HTERT RPE-1 (cell line): Measurements from ENCODE around the gene USHBP1.

Source experiments
- in situ Hi-C: fragments of 300-500 bp; cut with MboI; formaldehyde crosslinking; loops from 4 replicates; pipeline ENCODE4 v1.14.3; 2020; ENCODE audit warnings: low sequenced_read_pairs

USHBP1 gene, protein sequence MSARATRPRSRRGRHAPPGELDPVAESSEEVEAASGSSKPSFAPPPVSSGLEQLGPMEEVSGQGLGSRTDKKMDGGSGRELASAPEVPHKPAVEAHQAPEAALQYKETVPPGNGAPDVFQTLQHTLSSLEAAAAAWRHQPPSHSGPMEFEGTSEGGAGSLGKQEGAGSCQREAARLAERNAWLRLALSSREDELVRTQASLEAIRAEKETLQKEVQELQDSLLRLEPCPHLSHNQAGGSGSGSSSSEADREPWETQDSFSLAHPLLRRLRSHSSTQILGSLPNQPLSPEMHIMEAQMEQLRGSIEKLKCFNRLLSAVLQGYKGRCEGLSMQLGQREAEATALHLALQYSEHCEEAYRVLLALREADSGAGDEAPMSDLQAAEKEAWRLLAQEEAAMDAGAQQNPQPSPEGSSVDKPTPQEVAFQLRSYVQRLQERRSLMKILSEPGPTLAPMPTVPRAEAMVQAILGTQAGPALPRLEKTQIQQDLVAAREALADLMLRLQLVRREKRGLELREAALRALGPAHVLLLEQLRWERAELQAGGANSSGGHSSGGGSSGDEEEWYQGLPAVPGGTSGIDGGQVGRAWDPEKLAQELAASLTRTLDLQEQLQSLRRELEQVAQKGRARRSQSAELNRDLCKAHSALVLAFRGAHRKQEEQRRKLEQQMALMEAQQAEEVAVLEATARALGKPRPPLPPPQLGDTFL

DNA sequence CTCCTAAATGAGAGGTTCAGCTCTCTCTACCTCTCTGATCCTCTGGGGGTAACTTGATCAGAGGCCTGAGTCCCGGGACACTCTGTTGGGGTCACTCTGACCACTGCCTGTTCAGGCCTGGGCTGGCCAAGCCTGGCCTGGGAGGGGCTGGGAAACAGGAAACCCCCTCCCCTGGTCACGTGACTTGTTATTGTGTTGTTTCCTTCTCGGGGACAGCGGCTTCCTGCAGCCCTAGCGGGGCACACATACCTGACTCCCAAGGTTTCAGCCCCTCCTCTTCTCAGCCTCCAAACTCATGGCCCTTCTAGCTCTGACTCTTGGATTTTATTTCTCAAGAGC is at the start of gene USHBP1:
Gene USHBP1, minus strand, starts transcription at position 105 of the 339 bp plus-strand sequence. CDS start 446 bp downstream, outside the sequence.
- in situ Hi-C loops, result no loop called here

DNA sequence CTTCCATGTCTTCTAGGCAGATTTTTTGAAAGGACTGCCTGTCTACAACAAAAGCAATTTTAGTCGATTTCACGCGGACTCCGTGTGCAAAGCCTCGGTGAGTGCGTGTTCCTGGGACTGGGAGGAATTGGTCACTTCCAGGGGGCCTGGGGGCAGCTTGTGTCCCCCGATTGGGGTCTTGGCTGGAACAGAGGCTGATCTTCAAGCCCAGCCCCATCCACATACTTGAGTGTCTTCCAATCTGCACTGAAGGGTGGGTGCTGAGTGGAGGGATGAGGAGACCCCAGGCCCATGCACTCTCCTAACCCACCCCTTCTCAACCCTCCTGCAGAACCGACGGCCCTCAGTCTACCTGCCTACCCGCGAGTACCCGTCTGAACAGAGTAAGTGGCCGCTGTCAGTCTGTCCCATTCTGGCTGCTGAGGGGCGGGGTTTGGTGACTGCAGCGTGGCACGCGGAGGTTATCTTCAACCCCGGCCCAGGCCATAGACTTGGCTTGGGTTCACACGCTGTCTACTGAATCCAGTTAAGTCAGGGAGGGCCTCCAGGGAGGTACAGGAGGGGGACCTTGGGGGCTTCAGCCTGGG is 49.6 kb upstream of the USHBP1 start:
- in situ Hi-C loops, result no loop called here

DNA sequence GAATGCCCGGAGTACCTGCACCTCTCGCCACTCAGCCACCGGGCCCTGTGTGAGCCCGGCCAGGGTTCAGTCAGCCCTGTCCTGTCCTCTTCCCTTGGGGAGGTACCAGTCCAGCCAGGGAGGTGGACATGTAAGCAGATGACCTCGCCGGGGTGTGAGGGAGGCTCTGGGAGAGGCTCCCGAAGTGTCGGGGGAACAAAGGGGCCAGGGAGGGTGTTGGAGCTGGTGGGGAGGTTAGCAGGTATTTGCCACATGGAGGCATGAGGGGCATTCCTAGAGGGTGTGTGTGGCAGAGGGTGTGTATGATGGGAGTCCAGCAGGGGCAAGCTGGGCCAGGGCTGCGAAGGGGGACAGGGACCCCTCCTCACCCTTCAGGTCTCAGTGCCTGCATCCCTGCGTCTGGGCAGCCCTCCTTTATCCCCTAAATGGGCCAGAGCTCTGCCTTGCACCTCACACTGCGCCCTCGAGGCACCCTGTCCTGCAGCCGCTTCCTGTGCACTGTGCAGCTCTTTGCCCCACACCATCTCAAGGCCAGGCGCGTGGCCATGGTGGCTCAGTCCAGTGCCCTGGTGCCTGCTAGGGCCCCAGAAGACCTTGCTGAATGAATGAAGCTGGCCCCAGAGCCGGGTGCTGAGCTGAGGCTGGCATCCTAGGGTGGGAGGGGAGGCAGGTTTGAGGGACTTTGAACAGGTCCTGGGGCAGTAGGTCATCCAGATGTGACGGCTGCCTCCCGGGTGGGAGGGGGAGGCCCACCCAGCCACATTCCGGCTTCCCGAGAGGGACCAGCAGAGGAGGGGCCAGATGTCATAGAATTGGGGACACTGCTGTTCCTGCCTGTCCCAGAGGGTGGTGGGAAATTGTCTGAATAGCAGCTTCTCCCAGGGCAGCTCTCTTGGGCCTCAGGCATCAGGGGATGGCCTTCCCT is 47.9 kb upstream of the USHBP1 start:
- in situ Hi-C loops, result no loop called here

DNA sequence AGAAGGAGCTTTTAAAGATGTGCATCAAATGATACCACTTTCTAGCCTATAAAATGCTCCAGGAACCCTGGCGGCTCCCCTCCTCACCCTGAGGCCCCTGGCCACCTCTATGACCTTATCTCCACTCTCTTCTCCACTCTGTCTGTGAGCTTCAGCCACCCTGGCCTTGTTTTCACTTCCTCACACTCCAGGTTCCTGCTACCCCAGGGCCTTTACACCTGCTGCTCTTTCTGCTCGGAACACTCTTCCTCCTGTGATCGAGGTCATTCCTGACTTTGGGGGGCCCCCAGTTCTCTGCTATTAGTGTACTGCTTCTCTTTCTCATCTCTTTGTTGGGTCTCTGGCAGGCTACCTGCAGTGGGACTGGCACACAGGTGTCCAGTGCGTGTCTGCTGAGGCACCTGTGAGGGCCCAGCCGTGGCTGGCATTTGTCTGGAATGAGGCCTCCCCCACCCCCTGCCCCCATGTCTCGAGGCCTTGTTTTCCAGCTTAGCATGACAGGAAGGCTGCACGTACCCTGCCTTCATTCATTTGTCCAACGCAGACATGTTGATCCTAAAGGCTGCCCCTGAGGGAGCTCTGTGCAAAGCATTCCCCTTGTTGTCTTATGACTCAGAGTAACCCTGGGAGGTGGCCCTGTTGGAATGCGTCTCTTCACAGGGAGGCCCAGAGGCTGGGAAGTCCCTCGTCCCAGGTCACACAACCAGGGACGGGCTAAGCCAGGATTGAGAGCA is 47.1 kb upstream of the USHBP1 start:
- in situ Hi-C loops, result no loop called here

DNA sequence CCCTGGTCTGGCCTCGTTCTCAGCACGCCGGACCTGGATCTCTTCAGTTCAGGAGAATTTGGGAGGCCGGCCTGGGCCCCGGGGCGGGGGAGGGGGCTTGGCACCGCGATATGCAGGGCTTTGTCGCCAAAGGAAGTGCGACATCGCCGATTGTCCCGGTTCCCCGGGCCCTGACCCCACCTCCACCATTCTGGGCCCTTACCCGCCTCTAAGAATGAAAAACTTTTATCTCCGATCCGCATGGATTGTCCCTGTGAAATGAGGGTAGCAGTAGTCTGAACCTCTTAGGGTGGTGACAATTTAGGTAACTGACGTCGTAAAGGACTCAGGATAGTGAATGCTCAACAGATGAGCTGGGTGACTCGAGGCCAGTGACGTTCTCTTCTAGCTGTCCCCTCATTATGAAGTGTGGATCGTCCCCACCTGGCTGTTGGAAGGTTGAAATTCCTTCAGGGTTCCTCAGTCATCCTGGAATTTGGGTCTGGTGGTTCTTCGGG is 45.5 kb upstream of the USHBP1 start:
- in situ Hi-C loops, result no loop called here

DNA sequence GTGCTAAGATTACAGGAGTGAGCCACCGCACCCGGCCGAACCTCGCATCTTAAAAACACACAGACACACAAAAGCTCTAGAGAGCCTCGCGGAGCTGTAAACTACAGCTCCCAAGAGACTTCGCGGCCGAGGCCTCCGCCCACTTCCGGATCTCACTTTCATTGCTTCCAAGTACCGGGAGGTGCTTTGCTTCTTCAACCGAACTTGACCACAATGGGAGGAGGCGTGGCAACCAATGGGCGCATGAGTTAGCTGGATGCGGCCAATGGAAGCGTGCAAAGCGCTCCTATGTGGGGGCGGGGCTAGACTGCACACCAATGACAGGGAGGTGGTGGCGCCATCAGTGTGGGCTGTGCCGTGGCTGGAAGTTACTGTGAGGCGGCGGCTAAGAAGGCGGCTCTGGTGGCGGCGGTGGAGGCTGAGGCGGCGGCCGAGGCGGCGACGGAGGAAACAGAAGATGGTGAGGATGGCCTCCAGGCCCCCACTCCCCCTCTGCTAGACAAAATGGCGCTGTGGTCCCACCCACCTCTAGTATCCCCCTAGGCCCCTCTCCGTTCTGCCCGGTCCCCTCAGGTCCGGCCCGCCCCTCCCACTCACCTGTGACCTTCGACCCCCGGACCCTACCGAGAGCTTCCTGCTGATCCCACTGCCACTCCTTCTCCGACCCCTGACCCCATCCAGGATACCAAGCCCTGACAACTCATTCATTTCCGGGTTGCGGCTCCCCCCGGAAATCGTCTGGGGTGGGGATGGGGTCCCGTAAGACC is 44.8 kb upstream of the USHBP1 start, which contains the start of gene DDA1:
Gene DDA1, plus strand, starts transcription at position 366 of the 767 bp plus-strand sequence. Its CDS starts 92 bp downstream, at position 458.
- in situ Hi-C loops, result no loop called here

DNA sequence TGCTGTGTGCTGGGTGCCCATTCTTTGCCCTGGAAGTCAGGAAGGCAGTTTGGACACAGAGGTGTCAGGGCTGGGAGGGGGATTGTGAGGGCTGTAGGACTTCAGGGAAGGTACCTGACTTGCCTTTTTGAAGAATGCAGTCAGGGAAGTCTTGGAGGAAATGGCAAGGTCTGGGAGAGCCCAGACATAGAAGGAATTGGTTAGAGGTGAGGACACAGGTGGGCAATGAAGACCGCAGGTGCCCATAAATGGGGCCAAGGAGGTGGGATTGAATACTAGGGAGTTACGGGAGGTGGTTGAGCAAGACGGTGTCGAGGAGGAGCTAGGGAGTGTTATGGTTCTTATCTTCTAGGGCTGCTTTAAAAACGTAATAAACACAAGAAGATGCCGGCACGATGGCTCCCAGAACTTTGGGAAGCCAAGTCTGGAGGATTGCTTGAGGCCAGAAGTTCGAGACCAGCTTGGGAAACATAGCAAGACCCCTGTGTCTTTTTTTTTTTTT is 43.4 kb upstream of the USHBP1 start:
- in situ Hi-C loops, result no loop called here

DNA sequence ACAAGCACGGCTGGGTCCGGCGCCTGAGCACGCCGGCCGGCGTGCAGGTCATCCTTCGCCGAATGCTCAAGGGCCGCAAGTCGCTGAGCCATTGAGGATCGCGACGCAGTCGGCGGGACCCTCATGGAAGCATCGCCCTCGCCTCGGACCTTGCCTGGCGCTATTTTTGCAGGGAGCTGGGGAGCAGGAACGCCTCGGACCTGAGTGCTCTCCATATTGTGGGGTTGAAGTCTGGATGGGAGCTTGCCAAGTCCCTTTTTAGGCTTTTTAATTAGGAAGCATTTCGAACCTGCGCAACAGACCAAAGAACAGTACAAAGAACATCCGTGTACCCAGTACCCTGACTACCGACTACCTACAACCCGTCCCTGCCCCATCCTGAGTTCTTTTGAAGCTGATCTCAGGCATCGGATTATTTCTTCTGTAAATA is 41.8 kb upstream of the USHBP1 start:
- in situ Hi-C loops, result no loop called here

DNA sequence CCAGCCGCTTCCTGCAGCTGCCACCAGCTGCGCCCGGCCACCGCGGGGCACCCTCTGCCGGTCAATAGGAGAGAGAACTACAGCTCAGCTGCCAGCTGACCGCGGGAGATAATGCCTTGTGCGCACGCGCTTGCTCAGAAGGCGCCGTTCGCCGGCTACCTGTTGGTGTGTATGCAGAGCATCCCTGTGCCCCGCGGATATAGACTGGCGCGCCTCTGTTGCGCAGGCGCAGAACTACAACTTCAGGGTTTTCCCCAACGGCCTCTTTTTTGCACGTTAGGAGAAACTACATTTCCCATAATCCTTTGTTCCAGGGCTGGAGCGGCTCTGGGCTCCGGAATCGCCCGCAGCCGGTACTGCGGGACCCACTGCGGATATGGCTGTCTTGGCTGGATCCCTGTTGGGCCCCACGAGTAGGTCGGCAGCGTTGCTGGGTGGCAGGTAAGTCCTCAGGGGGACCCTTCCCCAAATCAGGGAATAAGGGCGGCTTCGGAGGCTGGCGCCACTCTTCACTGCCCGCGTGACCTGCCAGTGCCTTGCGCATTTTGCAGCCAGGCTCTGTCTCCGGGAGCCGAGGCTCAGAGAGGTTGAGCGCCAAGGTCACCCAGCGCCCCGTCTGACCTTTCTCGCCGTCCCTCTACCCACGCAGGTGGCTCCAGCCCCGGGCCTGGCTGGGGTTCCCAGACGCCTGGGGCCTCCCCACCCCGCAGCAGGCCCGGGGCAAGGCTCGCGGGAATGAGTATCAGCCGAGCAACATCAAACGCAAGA is 41.2 kb upstream of the USHBP1 start, which contains the start of gene MRPL34:
Gene MRPL34, plus strand, starts transcription at position 356 of the 768 bp plus-strand sequence. Its CDS starts 21 bp downstream, at position 377.
- in situ Hi-C loops, result no loop called here

DNA sequence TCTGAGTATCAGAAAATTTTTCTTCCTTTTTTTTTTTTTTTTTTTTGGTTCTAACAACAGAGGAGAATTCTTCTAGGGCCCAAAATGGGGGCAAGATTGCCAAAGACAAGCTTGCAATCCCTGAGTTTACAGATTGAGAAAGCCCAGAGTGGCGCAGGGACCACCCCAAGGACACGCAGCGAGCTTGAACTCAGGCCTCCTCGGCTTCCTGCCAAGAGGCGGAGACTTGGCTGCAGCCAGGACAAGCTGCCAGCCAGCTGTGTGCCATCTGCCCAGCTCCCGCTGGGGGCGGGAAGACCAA is 40.6 kb upstream of the USHBP1 start:
- in situ Hi-C loops, result no loop called here

DNA sequence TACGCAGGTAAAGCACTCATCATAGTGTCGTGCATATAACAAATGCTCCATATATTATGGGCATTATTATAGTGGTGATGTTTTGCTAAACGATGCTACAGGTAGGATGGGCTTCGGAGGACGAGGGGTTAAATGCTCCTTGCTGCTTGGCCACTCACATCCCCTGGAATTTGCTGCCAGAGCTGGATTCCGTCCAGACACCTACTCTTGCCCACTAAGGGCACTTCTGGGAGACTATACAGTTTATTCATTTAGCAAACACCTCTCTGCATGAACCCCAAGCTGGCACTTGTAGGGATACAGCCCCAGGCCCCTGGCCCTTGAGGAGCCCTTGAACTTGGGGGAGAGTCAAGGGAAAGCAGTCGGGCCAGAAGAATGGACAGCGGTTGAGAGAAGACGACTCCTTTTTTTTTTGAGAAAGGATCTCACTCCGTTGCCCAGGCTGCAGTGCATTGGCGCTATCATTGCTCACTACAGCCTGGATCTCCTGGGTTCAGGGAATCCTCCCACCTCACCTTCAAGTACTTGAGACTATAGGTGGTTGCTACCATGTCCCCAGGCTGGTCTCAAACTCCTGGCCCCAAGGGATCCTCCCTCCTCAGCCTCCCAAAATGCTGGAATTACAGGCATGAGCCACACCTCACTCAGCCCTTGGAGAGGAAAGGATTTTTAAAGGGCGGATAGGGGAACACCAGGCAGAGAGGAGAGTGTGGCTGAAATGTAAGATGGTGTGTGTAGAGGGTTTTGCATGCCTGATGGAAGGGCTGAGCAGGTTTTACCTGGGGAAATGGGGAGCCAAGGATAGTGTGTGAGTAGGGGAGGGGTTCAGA is 40.1 kb upstream of the USHBP1 start:
- in situ Hi-C loops, result no loop called here

DNA sequence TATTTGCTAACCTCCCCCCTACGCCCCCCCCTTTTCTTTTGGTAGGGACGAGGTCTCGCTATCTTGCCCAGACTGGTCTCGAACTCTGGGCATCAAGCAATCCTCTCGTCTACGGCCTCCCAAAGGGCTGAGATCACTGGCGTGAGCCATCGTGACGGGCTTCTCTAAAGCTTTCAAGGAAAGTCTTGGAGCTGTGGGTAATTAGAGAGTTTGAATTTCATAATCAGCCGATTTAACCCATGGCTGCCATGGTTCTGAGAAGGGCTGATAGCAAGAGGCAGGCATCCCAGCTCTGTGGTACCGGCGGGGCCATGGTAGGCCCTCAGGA is 39.4 kb upstream of the USHBP1 start:
- in situ Hi-C loops, result no loop called here

DNA sequence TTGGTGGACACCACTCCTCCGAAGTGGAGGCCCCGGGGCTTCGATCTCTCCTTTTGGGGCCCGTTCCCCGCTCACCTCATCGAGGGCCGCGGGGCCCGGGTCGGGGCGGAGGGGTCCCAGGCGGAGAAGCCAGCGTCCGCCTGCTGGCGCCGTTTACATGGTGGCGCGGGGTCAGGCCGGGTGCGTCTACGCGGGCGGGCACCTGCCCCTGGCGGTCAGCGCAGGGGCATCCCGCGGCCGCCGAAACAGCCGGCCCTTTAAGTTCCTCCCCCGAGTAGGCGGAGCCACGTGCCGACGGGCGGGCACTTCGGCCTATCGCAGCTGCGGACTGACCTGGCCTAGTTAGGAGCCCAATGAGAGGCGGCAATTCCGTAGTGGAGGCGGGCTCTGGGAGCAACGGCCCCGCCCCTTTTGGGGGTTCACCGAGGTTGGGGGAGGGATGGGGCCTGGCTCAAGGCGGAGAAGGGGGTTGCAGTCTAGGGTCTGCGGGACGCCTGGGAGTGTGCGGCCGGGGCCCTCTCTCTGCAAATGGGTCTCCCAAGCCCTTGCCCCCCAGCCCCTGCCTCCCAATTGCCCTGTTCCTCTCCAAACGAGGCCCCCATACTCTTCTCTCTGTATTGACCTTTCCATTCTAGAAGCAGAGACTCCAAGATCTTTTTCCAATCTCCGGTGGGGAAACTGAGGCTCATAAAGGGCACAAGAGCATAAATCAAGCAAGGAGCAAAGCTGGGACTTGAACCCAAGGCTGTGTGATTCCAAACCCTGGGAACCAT is 38.8 kb upstream of the USHBP1 start, which contains the start of gene ABHD8:
Gene ABHD8, minus strand, starts transcription at position 259 of the 773 bp plus-strand sequence. CDS start 1,809 bp downstream, outside the sequence.
- in situ Hi-C loops, result no loop called here

DNA sequence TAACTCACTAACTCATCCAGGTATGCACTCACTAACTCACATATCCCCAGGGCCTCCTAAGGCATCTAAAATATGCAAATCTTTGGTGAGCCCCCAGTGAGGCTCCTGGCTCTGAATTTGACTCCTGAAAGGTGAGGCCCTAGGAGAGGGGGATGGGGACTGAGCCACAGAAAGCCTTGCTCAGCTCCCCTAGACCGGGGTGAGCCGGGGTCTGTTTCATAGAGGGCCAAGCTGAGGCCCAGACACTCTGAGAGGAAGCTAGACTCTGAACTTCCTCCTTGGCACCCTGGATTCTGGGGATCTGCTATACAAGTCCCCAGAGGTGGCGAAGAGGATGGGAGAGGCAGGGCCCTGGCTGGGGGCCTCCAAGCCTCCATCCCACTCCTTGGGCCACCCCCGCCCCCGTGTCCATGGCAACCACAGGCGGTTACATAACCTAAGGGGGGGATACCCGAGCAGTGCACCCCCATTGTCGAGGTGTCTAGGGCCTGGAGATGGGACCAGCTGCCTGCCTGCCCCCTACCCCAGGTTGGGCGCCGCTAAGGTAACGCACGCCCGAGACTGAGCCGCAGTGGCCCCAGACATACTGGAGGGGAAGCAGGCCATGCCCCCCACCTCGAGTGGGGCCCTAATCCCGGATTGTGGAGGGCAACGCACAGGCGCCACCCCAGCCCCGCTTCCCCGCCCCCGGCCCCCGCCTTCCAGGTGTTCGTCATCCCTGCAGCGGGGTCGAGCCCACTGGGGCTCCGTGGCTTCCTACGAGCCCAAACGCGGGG is 38.0 kb upstream of the USHBP1 start:
- in situ Hi-C loops, result no loop called here

DNA sequence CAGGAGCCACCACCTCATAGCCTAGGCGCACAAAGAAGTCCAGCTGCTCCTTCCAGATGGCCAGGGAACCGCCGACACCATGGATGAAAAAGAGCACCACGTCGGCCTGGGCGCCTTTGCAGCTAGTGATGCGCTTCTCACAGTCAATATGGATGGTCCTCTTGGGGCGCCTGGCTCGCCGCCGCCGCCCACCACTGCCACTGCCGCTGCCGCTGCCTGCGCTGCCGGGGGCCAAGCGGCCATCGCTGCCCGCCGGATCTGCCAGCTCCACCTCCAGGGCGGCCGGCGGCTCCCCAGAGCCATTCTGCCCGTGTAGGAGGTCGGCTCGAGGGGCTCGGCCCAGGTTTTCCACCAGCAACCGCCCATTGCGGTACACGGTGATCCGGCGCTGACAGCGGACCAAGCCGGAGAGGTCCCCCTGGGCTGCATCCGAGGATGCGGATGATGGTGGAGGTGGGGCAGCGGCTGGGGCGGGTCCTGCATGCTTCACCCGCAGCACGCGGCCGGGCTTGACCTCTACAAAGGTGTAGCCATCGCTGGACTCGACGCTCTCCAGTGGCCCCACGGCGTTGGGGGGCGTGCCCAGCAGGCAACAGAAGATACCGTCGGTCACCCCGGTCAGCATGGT is 36.6 kb upstream of the USHBP1 start:
- in situ Hi-C loops, result no loop called here
